IMR-90 (cell line): ENCODE data around the gene ARPC5L. TPM values are rescaled to one million over a fixed set of nuclear protein-coding genes. Genes with fewer than 3 reads are reported as not detected.
A peak's percentile ranks its signal among the peaks of the same experiment; 100 is the strongest.

Experiments used
- ATAC-seq: fragments of 200-7000 bp; cut with Tn5 transposase; 2 replicates; pipeline ENCODE4 v1.9.1; 2020; ENCODE audit warnings: low read depth, mild to moderate bottlenecking, moderate library complexity
- BruUV-seq: library from RNA; stranded (reverse); fragments of 400-500 nt; replicated peaks from 2 replicates; lab custom pipeline; 2021; lab: Mats Ljungman, UMichigan
- CTCF ChIA-PET: fragments of 300-600 bp; formaldehyde crosslinking; extraction: SDS; loops from one replicate; lab custom pipeline; 2021; ENCODE audit warnings: antibody characterized with exemption; lab: Yijun Ruan, JAX
- POLR2A ChIA-PET: fragments of 300-600 bp; sonication (Branson Sonifier 250); formaldehyde crosslinking; loops from one replicate; lab custom pipeline; 2022; ENCODE audit warnings: antibody characterized with exemption; ENCODE audit not compliant: unreplicated experiment; lab: Charles Lee
- DNase-seq: peaks from one replicate; pipeline ENCODE4 v3.0.0; 2013
- H2AFZ ChIP-seq: replicated peaks from 2 replicates; pipeline ENCODE3; 2013; ENCODE audit warnings: low read length, mild to moderate bottlenecking; ENCODE audit not compliant: poor library complexity
- H2AK5ac ChIP-seq: 2 replicates; pipeline ENCODE4 v1.6.1; 2013; ENCODE audit warnings: low read depth, low read length, inconsistent platforms
- H2AK9ac ChIP-seq: replicated peaks from 2 replicates; pipeline ENCODE3; 2013; ENCODE audit warnings: mild to moderate bottlenecking, low read depth, low read length, moderate library complexity; ENCODE audit not compliant: poor library complexity
- H2BK120ac ChIP-seq: 2 replicates; pipeline ENCODE4 v1.6.1; 2013; ENCODE audit warnings: low read depth, low read length, inconsistent platforms
- H2BK15ac ChIP-seq: 3 replicates; pipeline ENCODE4 v1.6.1; 2013; ENCODE audit warnings: low read depth, low read length, inconsistent platforms
- H2BK20ac ChIP-seq: 2 replicates; pipeline ENCODE4 v1.6.1; 2013; ENCODE audit warnings: low read depth, mild to moderate bottlenecking, inconsistent platforms, low read length, moderate library complexity
- H2BK5ac ChIP-seq: 2 replicates; pipeline ENCODE4 v1.6.1; 2013; ENCODE audit warnings: mild to moderate bottlenecking, low read depth, low read length, inconsistent platforms; ENCODE audit not compliant: poor library complexity, severe bottlenecking
- H3K14ac ChIP-seq: replicated peaks from 2 replicates; pipeline ENCODE4 v1.6.1; 2013; ENCODE audit warnings: low read depth, low read length, inconsistent platforms
- H3K18ac ChIP-seq: 2 replicates; pipeline ENCODE4 v1.6.1; 2013; ENCODE audit warnings: low read depth, low read length, control low read depth
- H3K23ac ChIP-seq: 2 replicates; pipeline ENCODE4 v1.6.1; 2013; ENCODE audit warnings: low read depth, low read length, inconsistent platforms
- H3K27ac ChIP-seq: 2 replicates; pipeline ENCODE4 v1.5.1; 2013; ENCODE audit warnings: mild to moderate bottlenecking, control low read depth, low read length; ENCODE audit not compliant: insufficient read depth
- H3K27me3 ChIP-seq: 2 replicates; pipeline ENCODE4 v1.6.1; 2013; ENCODE audit warnings: low read length; ENCODE audit not compliant: control insufficient read depth, insufficient read depth
- H3K36me3 ChIP-seq: 2 replicates; pipeline ENCODE4 v1.6.1; 2013; ENCODE audit warnings: low read length, mixed read lengths; ENCODE audit not compliant: control insufficient read depth, insufficient read depth
- H3K4ac ChIP-seq: 2 replicates; pipeline ENCODE4 v1.6.1; 2013; ENCODE audit warnings: low read depth, low read length, inconsistent platforms
- H3K4me1 ChIP-seq: 2 replicates; pipeline ENCODE4 v1.6.1; 2013; ENCODE audit warnings: low read length, mixed read lengths; ENCODE audit not compliant: control insufficient read depth, insufficient read depth
- H3K4me2 ChIP-seq: 2 replicates; pipeline ENCODE4 v1.6.1; 2013; ENCODE audit warnings: low read depth, mild to moderate bottlenecking, control low read depth, low read length, moderate library complexity
- H3K4me3 ChIP-seq: 2 replicates; pipeline ENCODE4 v1.5.1; 2013; ENCODE audit warnings: low read depth, mild to moderate bottlenecking, control low read depth, low read length, moderate library complexity; ENCODE audit not compliant: insufficient read depth
- H3K56ac ChIP-seq: 2 replicates; pipeline ENCODE4 v1.6.1; 2013; ENCODE audit warnings: low read length, inconsistent platforms; ENCODE audit not compliant: insufficient read depth; ENCODE audit errors: extremely low read depth
- H3K79me1 ChIP-seq, 2 experiments: 2 replicates each; pipeline ENCODE4 v1.6.1; 2013; ENCODE audit warnings: low read length in 2 of 2, inconsistent platforms in 1 of 2, low read depth in 1 of 2
- H3K9ac ChIP-seq: 2 replicates; pipeline ENCODE4 v1.6.1; 2013; ENCODE audit warnings: low read depth, low read length, control low read depth
- H3K9me1 ChIP-seq: 2 replicates; pipeline ENCODE4 v1.6.1; 2013; ENCODE audit warnings: low read length, inconsistent platforms; ENCODE audit not compliant: insufficient read depth
- H3K9me3 ChIP-seq: 2 replicates; pipeline ENCODE4 v1.6.1; 2013; ENCODE audit warnings: low read length; ENCODE audit not compliant: control insufficient read depth, insufficient read depth
- H4K20me1 ChIP-seq: 2 replicates; pipeline ENCODE4 v1.6.1; 2013; ENCODE audit warnings: low read length, inconsistent platforms; ENCODE audit not compliant: insufficient read depth
- H4K5ac ChIP-seq: 2 replicates; pipeline ENCODE4 v1.6.1; 2013; ENCODE audit warnings: mild to moderate bottlenecking, low read depth, low read length, control low read depth
- H4K8ac ChIP-seq, 2 experiments: 2 replicates each; pipeline ENCODE4 v1.6.1; 2013; ENCODE audit warnings: low read depth in 2 of 2, low read length in 2 of 2, control low read depth in 1 of 2, inconsistent platforms in 1 of 2
- H4K91ac ChIP-seq: 2 replicates; pipeline ENCODE4 v1.6.1; 2013; ENCODE audit warnings: low read depth, low read length, inconsistent platforms; ENCODE audit not compliant: insufficient read depth
- BHLHE40 ChIP-seq: fragments of 150-350 bp; IDR thresholded peaks from 2 replicates; pipeline ENCODE4 v1.6.1; 2016; ENCODE audit warnings: mild to moderate bottlenecking, low read depth, low read length
- CEBPB ChIP-seq: IDR thresholded peaks from 2 replicates; pipeline ENCODE4 v1.6.1; 2012; ENCODE audit warnings: low read depth, low read length, improper control_type of control experiment
- CHD1 ChIP-seq: IDR thresholded peaks from 2 replicates; pipeline ENCODE4 v1.6.1; 2012; ENCODE audit warnings: low read depth, low read length, improper control_type of control experiment
- CTCF ChIP-seq: conservative IDR thresholded peaks from 2 replicates; pipeline ENCODE4 v1.5.1; 2012; ENCODE audit warnings: mild to moderate bottlenecking, low read depth, low read length, improper control_type of control experiment
- MAFK ChIP-seq: IDR thresholded peaks from 2 replicates; pipeline ENCODE4 v1.6.1; 2012; ENCODE audit warnings: low read depth, low read length, improper control_type of control experiment
- MAZ ChIP-seq: IDR thresholded peaks from 2 replicates; pipeline ENCODE4 v1.6.1; 2012; ENCODE audit warnings: low read depth, mild to moderate bottlenecking, low read length, improper control_type of control experiment, moderate library complexity, borderline replicate concordance
- MXI1 ChIP-seq: IDR thresholded peaks from 2 replicates; pipeline ENCODE4 v1.6.1; 2012; ENCODE audit warnings: low read depth, mild to moderate bottlenecking, low read length, moderate library complexity, borderline replicate concordance
- NFE2L2 ChIP-seq: fragments of 150-350 bp; IDR thresholded peaks from 2 replicates; pipeline ENCODE4 v1.6.1; 2016; ENCODE audit warnings: low read depth, mild to moderate bottlenecking, low read length
- POLR2A ChIP-seq: IDR thresholded peaks from 2 replicates; pipeline ENCODE4 v1.6.1; 2012; ENCODE audit warnings: mild to moderate bottlenecking, low read depth, low read length
- RAD21 ChIP-seq: IDR thresholded peaks from 2 replicates; pipeline ENCODE4 v1.6.1; 2012; ENCODE audit warnings: low read length, improper control_type of control experiment
- RCOR1 ChIP-seq: IDR thresholded peaks from 2 replicates; pipeline ENCODE4 v1.6.1; 2012; ENCODE audit warnings: mild to moderate bottlenecking, low read length, improper control_type of control experiment; ENCODE audit not compliant: insufficient replicate concordance
- SMC3 ChIP-seq: fragments of 150-350 bp; IDR thresholded peaks from 2 replicates; pipeline ENCODE4 v1.6.1; 2016; ENCODE audit warnings: low read depth, mild to moderate bottlenecking, antibody characterized with exemption, low read length, moderate library complexity
- USF2 ChIP-seq: fragments of 150-350 bp; IDR thresholded peaks from 2 replicates; pipeline ENCODE4 v1.6.1; 2017; ENCODE audit warnings: mild to moderate bottlenecking, antibody characterized with exemption, low read length, low read depth
- WGBS, 2 experiments: methylation state at CpG; one replicate each; pipeline versions ENCODE4 v1.1.5 to v1.1.7; 2013; ENCODE audit warnings: missing lambda C conversion rate in 2 of 2; ENCODE audit not compliant: insufficient read length in 1 of 2; ENCODE audit errors: extremely low coverage in 2 of 2; 5-methylcytosine and 5-hydroxymethylcytosine counted together
- dilution Hi-C: fragments of 300-500 bp; cut with HindIII; formaldehyde crosslinking; loops from one replicate; pipeline ENCODE4 v1.14.3; 2018; ENCODE audit warnings: low sequenced_read_pairs; ENCODE audit not compliant: unreplicated experiment
- in situ Hi-C: fragments of 300-500 bp; cut with MboI; formaldehyde crosslinking; loops from 3 replicates; pipeline ENCODE4 v1.14.3; 2019; ENCODE audit warnings: low sequenced_read_pairs, inconsistent platforms, mixed read lengths
- intact Hi-C: fragments of 100-400 bp; cut with micrococcal nuclease; formaldehyde crosslinking; loops from 2 replicates; pipeline ENCODE4 v1.10.0; 2022
- polyA plus RNA-seq, 3 experiments: library from polyadenylated mRNA; depleted of rRNA; stranded (reverse); fragments of >200 nt; gene quantifications; 2 replicates each; pipeline ENCODE4 v1.2.3, GENCODE V29; 2012; ENCODE audit warnings: low replicate concordance in 1 of 3
- total RNA-seq: library from RNA; depleted of rRNA; stranded (reverse); fragments of >200 nt; gene quantifications from 2 replicates; pipeline ENCODE4 v1.2.3, GENCODE V29; 2012
- TF ChIP-seq, protein P1 (sequence below): fragments of 150-350 bp; IDR thresholded peaks from 2 replicates; pipeline ENCODE4 v1.6.1; 2016; ENCODE audit warnings: low read depth, mild to moderate bottlenecking, low read length, moderate library complexity, borderline replicate concordance

The ARPC5L gene
- total and polyA plus RNA-seq, 2 of the 4 experiments (the other 2 are of a cell fraction), result 11.1 to 53.8 TPM

- BruUV-seq, result no TSS peak
- H2AK9ac ChIP-seq, result peak overlapping the region; percentile 17
- peaks cover 4% of the 10 kb centered on the region; the same call in 1 of the 2 replicates for H3K9me1 ChIP-seq
- no peak for TF ChIP-seq NFE2L2
- no peak for TF ChIP-seq CEBPB
- TF ChIP-seq MXI1, result no peak
- no peak for TF ChIP-seq RAD21
- TF ChIP-seq RCOR1, result no peak
- TF ChIP-seq SMC3, result no peak
- no peak for TF ChIP-seq MAZ
- TF ChIP-seq CTCF, result no peak
- TF ChIP-seq CHD1, result no peak
- no peak for TF ChIP-seq BHLHE40
- TF ChIP-seq USF2, result no peak
- no peak for TF ChIP-seq POLR2A
- TF ChIP-seq, protein P1, sequence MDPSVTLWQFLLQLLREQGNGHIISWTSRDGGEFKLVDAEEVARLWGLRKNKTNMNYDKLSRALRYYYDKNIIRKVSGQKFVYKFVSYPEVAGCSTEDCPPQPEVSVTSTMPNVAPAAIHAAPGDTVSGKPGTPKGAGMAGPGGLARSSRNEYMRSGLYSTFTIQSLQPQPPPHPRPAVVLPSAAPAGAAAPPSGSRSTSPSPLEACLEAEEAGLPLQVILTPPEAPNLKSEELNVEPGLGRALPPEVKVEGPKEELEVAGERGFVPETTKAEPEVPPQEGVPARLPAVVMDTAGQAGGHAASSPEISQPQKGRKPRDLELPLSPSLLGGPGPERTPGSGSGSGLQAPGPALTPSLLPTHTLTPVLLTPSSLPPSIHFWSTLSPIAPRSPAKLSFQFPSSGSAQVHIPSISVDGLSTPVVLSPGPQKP, result no peak
- no peak for TF ChIP-seq MAFK
Measured at GRCh38 chr9:124831642-124832364, 30.1 kb upstream of the ARPC5L start.

More at GRCh38 chr9:124831642-124832364, 30.1 kb upstream of the ARPC5L start:
- peak overlapping the region; percentile 30; the same call in 1 of the 2 replicates for H4K5ac ChIP-seq
- ATAC-seq (no peak), DNase-seq (no peak)
- no peak overlapping the region for H3K4me3 ChIP-seq
- 82% methylated on average over 4 of the region's 9 CpGs; no CpG with 5 or more reads in 1 of the 2 experiments for WGBS, 2 experiments
- no peaks in the 10 kb centered on the region for H3K27me3 ChIP-seq
- peak overlapping the region; percentile 71 for H2AK5ac ChIP-seq
- H4K8ac ChIP-seq, result peak overlapping the region in 1 of 2 experiments; percentile 82; a peak in 2 of 4 replicates
- peak overlapping the region; percentile 25; the same call in 2 of the 3 replicates for H2BK15ac ChIP-seq
- H3K79me1 ChIP-seq, result no peaks in the 10 kb centered on the region
- no peaks in the 10 kb centered on the region for H3K36me3 ChIP-seq
- H3K56ac ChIP-seq, result no peak overlapping the region
- no peaks in the 10 kb centered on the region for H3K9me3 ChIP-seq
- peak overlapping the region; percentile 61; the same call in 1 of the 2 replicates for H3K27ac ChIP-seq
- CTCF ChIA-PET, result interaction anchor here (0.7 to 1.5 kb wide), 4 partner anchors 22 to 60 kb away, joined by 3 to 9 read pairs (median 5); partner anchors contain the start of genes OLFML2A and WDR38
- peak overlapping the region; percentile 51 for H3K18ac ChIP-seq
- peak overlapping the region; percentile 27; the same call in 1 of the 2 replicates for H3K9ac ChIP-seq
- dilution Hi-C loops (no loop called here), intact Hi-C loops (loop anchor here (1.0 kb wide), 1 partner anchor 53 kb away; no protein-coding TSS in a partner anchor), in situ Hi-C loops (no loop called here)
- H2BK120ac ChIP-seq, result peak overlapping the region; percentile 61
- H3K4me2 ChIP-seq, result no peak overlapping the region
- peak overlapping the region; percentile 42 for H3K4ac ChIP-seq
- peak overlapping the region; percentile 64 for H3K14ac ChIP-seq
- POLR2A ChIA-PET, result no interaction called here
- H3K23ac ChIP-seq, result no peak overlapping the region
- peak overlapping the region; percentile 52 for H2AFZ ChIP-seq
- H4K20me1 ChIP-seq, result no peaks in the 10 kb centered on the region; the same call in 1 of the 2 replicates
- H2BK5ac ChIP-seq, result peak overlapping the region; percentile 17
- peak overlapping the region; percentile 33; the same call in 1 of the 2 replicates for H4K91ac ChIP-seq
- peak overlapping the region; percentile 58; the same call in 1 of the 2 replicates for H2BK20ac ChIP-seq
- H3K4me1 ChIP-seq, result peaks cover 24% of the 10 kb centered on the region
